IPS-20b (cell line): ENCODE results near the gene FAM169A.
"Not testable (repeated sequence)": the region's sequence is repeated elsewhere in the genome, so short reads cannot be mapped to it uniquely, and the experiment has no call there.

Source experiments
- H3K27ac ChIP-seq: one replicate; pipeline ENCODE4 v1.5.1; 2013; ENCODE audit warnings: low read length
- H3K27me3 ChIP-seq: 2 replicates; pipeline ENCODE4 v1.6.1; 2013; ENCODE audit warnings: mild to moderate bottlenecking, low read length, inconsistent platforms; ENCODE audit not compliant: insufficient read depth
- H3K36me3 ChIP-seq: 2 replicates; pipeline ENCODE4 v1.6.1; 2013; ENCODE audit warnings: low read depth, mild to moderate bottlenecking, inconsistent platforms, low read length, moderate library complexity; ENCODE audit not compliant: insufficient read depth
- H3K4me1 ChIP-seq: 2 replicates; pipeline ENCODE4 v1.6.1; 2013; ENCODE audit warnings: mild to moderate bottlenecking, control low read depth, inconsistent platforms, low read length, moderate library complexity; ENCODE audit not compliant: insufficient read depth
- H3K4me3 ChIP-seq: 2 replicates; pipeline ENCODE4 v1.5.1; 2013; ENCODE audit warnings: mild to moderate bottlenecking, low read length, inconsistent platforms
- H3K9ac ChIP-seq: 2 replicates; pipeline ENCODE4 v1.6.1; 2013; ENCODE audit warnings: low read depth, mild to moderate bottlenecking, inconsistent platforms, low read length, moderate library complexity
- H3K9me3 ChIP-seq: 2 replicates; pipeline ENCODE4 v1.6.1; 2013; ENCODE audit warnings: mild to moderate bottlenecking, low read depth, low read length, inconsistent platforms; ENCODE audit not compliant: insufficient read depth

The FAM169A gene

GRCh38 chr5:74889523-74890105 lies 23.4 kb upstream of the FAM169A start:
- Histone ChIP-seq H3K9ac (no peak overlapping the region), H3K27me3 (no peaks in the 10 kb centered on the region), H3K36me3 (no peaks in the 10 kb centered on the region), H3K9me3 (peaks cover 3% of the 10 kb centered on the region; the same call in 1 of the 2 replicates), H3K4me3 (no peak overlapping the region), H3K27ac (no peak overlapping the region), H3K4me1 (no peaks in the 10 kb centered on the region)

- no peaks in the 10 kb centered on the region for H3K27me3 ChIP-seq
- no peak overlapping the region for H3K9ac ChIP-seq
- no peak overlapping the region for H3K27ac ChIP-seq
- no peaks in the 10 kb centered on the region for H3K9me3 ChIP-seq
- no peak overlapping the region for H3K4me3 ChIP-seq
- no peaks in the 10 kb centered on the region for H3K36me3 ChIP-seq
- peaks cover 7% of the 10 kb centered on the region; the same call in 1 of the 2 replicates for H3K4me1 ChIP-seq
These were observed 21.9 kb upstream of the FAM169A start for GRCh38 chr5:74888117-74888516.

DNA sequence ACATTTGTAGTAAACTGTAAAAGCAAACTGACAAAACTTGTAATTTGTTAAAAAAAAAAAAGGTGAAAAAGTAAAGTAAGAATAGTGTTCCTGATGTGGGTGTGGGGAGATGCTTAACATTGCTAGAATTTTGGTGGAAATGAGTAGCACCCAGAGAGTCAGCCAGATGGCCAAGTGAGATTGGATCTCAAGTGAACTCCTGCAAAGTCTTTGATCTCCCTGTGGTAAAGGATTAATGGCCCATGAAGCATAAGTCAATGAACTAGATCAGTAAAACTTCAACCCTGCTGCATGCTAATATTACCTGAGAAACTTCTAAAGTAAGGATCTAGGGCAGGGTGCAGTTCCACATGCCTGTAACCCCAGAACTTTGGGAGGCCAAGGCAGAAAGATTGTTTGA lies 19.0 kb upstream of the FAM169A start:
- Histone ChIP-seq H3K27ac (no peak overlapping the region), H3K36me3 (no peaks in the 10 kb centered on the region), H3K9ac (no peak overlapping the region), H3K9me3 (no peaks in the 10 kb centered on the region), H3K4me3 (no peak overlapping the region), H3K27me3 (no peaks in the 10 kb centered on the region), H3K4me1 (peaks cover 10% of the 10 kb centered on the region; the same call in 1 of the 2 replicates)

- not testable (repeated sequence) for H3K27me3 ChIP-seq, H3K27ac ChIP-seq
- peak overlapping the region; percentile 80; the same call in 1 of the 2 replicates for H3K9ac ChIP-seq
These were observed 16.4 kb upstream of the FAM169A start for GRCh38 chr5:74882379-74883134.

GRCh38 chr5:74877624-74878304 lies 11.6 kb upstream of the FAM169A start:
- peaks cover 8% of the 10 kb centered on the region; the same call in 1 of the 2 replicates for H3K9me3 ChIP-seq
- no peaks in the 10 kb centered on the region for H3K36me3 ChIP-seq
- H3K4me1 ChIP-seq = peaks cover 11% of the 10 kb centered on the region; the same call in 1 of the 2 replicates
- H3K27me3 ChIP-seq = no peaks in the 10 kb centered on the region
- H3K4me3 ChIP-seq = no peak overlapping the region
- no peak overlapping the region for H3K9ac ChIP-seq
- no peak overlapping the region for H3K27ac ChIP-seq

More at GRCh38 chr5:74882379-74883134, 16.4 kb upstream of the FAM169A start:
- not testable (repeated sequence) for H3K36me3 ChIP-seq, H3K9me3 ChIP-seq, H3K4me3 ChIP-seq
- H3K4me1 ChIP-seq = peaks cover 13% of the 10 kb centered on the region; the same call in 1 of the 2 replicates

GRCh38 chr5:74875994-74876791 lies 10.0 kb upstream of the FAM169A start:
- Histone ChIP-seq H3K36me3 (no peaks in the 10 kb centered on the region), H3K4me3 (no peak overlapping the region), H3K9ac (no peak overlapping the region), H3K9me3 (peaks cover 8% of the 10 kb centered on the region; the same call in 1 of the 2 replicates), H3K4me1 (peaks cover 8% of the 10 kb centered on the region; the same call in 1 of the 2 replicates), H3K27me3 (no peaks in the 10 kb centered on the region), H3K27ac (no peak overlapping the region)

GRCh38 chr5:74873525-74874249 lies 7.5 kb upstream of the FAM169A start:
- Histone ChIP-seq H3K4me3 (no peak overlapping the region), H3K9me3 (peaks cover 8% of the 10 kb centered on the region; the same call in 1 of the 2 replicates), H3K27ac (no peak overlapping the region), H3K27me3 (no peaks in the 10 kb centered on the region), H3K4me1 (peaks cover 14% of the 10 kb centered on the region), H3K9ac (no peak overlapping the region), H3K36me3 (no peaks in the 10 kb centered on the region)

DNA sequence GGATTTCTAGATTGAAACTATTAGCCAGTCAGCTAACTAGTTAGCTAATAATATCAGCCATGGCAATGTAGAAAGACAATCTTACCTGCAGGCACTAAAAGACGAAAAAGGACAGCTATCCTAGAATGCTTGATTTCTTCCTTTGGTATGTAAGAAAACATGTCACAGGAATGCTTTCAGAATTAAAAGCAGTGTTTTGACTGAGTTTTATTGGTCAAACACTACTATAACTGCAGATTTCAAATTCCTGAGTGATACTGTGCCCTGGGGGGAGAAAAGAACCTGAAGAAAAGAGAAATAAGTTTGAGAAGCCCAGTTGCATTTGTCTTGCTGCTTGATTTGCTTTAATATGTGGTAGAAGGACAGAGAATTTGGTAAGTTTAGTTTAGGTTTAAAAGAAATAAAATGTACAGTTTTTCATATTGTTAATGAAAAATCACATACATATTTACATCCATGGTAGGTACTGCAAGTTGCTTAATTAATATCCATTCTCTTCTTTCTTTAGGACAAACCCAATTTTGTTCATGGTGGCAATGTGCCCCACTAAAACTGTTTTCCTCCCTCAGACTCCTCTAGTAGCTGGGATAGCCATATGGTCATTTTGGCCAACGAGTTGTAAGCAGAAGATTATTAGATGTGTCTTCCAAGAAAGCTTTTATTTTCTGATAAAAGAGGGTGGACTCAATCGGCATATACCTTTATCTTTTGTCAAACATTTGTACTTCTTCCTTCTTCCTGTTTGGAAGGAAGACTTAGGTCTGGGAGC lies 4.3 kb upstream of the FAM169A start:
- H3K4me3 ChIP-seq = no peak overlapping the region
- H3K27ac ChIP-seq = no peak overlapping the region
- H3K27me3 ChIP-seq = no peaks in the 10 kb centered on the region
- peaks cover 24% of the 10 kb centered on the region for H3K4me1 ChIP-seq
- H3K9me3 ChIP-seq = peaks cover 8% of the 10 kb centered on the region; the same call in 1 of the 2 replicates
- H3K9ac ChIP-seq = no peak overlapping the region
- no peaks in the 10 kb centered on the region for H3K36me3 ChIP-seq

DNA sequence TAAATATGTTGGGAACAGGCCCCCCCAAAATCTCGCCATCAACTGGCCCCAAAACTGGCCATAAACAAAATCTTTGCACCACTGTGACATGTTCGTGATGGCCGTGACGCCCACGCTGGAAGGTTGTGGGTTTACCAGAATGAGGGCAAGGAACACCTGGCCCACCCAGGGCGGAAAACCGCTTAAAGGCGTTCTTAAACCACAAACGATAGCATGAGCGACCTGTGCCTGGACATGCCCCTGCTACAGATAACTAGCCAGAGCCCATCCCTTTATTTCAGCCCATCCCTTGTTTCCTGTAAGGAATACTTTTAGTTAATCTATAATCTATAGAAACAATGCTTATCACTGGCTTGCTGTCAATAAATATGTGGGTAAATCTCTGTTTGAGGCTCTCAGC lies 3.2 kb upstream of the FAM169A start:
- H3K36me3 ChIP-seq, H3K9ac ChIP-seq, H3K27ac ChIP-seq, H3K4me3 ChIP-seq, H3K27me3 ChIP-seq, H3K9me3 ChIP-seq: not testable (repeated sequence)
- peaks cover 24% of the 10 kb centered on the region for H3K4me1 ChIP-seq

DNA sequence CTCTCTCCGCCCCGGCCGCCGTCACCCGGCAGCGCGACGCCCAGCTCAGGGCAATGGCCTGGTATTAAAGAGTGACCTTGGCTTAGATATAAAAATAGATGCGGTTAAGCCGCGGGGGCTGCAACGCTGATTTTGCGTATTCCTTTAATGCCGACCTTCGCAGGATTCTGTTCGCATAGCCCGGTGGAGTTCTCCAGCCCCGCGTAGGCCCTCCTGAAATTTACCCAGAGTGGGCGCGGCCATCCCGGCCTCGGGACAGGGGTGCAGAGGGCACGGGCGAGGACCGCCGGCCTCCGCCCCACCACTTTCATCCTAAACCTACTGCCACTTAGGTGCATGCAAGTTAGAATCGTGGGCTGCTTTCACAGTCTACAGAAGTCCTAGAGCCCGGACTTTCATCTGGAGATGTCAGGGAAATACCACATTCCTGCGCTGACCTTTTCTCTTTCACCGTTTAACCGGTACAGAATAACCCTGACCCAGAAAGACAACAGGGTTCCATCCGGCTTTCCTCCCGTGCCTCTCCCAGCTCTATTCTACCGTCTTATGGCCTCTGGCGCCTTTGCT lies 492 bp upstream of the FAM169A start:
- Histone ChIP-seq H3K27me3 (no peaks in the 10 kb centered on the region), H3K9ac (peak overlapping the region; percentile 97; the same call in 1 of the 2 replicates), H3K4me1 (peaks cover 38% of the 10 kb centered on the region)

More for the DNA sequence above, 492 bp upstream of the FAM169A start:
- H3K27ac ChIP-seq = peak overlapping the region; percentile 85
- H3K36me3 ChIP-seq = peaks cover 8% of the 10 kb centered on the region; the same call in 1 of the 2 replicates
- H3K4me3 ChIP-seq = peak overlapping the region; percentile 95
- no peaks in the 10 kb centered on the region for H3K9me3 ChIP-seq
